HepG2 (cell line): Measurements from ENCODE around the gene MEG3. TPM values are rescaled to one million over a fixed set of nuclear protein-coding genes. Genes with fewer than 3 reads are reported as not detected.

ENCODE experiments used
- MED1 ChIP-seq: sonication (generic); formaldehyde crosslinking; IDR thresholded peaks from 2 replicates; pipeline ENCODE4 v1.4.0; 2020; ENCODE audit warnings: missing genetic modification reagents
- MED8 ChIP-seq: sonication (generic); formaldehyde crosslinking; IDR thresholded peaks from 2 replicates; pipeline ENCODE4 v1.8.1; 2023; ENCODE audit warnings: mild to moderate bottlenecking, missing genetic modification reagents; ENCODE audit not compliant: insufficient replicate concordance
- MTA1 ChIP-seq: sonication (generic); formaldehyde crosslinking; IDR thresholded peaks from 2 replicates; pipeline ENCODE4 v1.4.0; 2020; ENCODE audit warnings: missing genetic modification reagents, mild to moderate bottlenecking, borderline replicate concordance
- PCBP1 ChIP-seq: fragments of 200-400 bp; formaldehyde crosslinking; IDR thresholded peaks from 2 replicates; pipeline ENCODE4 v1.6.1; 2017; ENCODE audit warnings: mild to moderate bottlenecking, low read depth, low read length, borderline replicate concordance
- ZMYM3 ChIP-seq: sonication (generic); formaldehyde crosslinking; IDR thresholded peaks from 2 replicates; pipeline ENCODE4 v1.5.1; 2020; ENCODE audit warnings: mild to moderate bottlenecking, missing genetic modification reagents
- ZNF253 ChIP-seq: sonication (generic); formaldehyde crosslinking; IDR thresholded peaks from 2 replicates; pipeline ENCODE4 v1.8.0; 2022; ENCODE audit warnings: mild to moderate bottlenecking, missing genetic modification reagents, borderline replicate concordance
- ZNF329 ChIP-seq: sonication (generic); formaldehyde crosslinking; IDR thresholded peaks from 2 replicates; pipeline ENCODE4 v1.9.0; 2021; ENCODE audit warnings: low read depth, mild to moderate bottlenecking, missing genetic modification reagents
- ZNF34 ChIP-seq: sonication (generic); formaldehyde crosslinking; IDR thresholded peaks from 2 replicates; pipeline ENCODE4 v1.4.0; 2020; ENCODE audit warnings: mild to moderate bottlenecking, missing genetic modification reagents, borderline replicate concordance
- ZNF598 ChIP-seq: sonication (generic); formaldehyde crosslinking; IDR thresholded peaks from 2 replicates; pipeline ENCODE4 v1.5.1; 2020; ENCODE audit warnings: mild to moderate bottlenecking, missing genetic modification reagents, borderline replicate concordance
- ZNF605 ChIP-seq: sonication (generic); formaldehyde crosslinking; IDR thresholded peaks from 2 replicates; pipeline ENCODE4 v1.8.0; 2022; ENCODE audit warnings: mild to moderate bottlenecking, missing genetic modification reagents
- ZNF614 ChIP-seq: IDR thresholded peaks from 2 replicates; pipeline ENCODE4 v1.6.1; 2018; ENCODE audit warnings: missing biosample characterization, missing genetic modification reagents, inconsistent platforms, borderline replicate concordance
- ZNF883 ChIP-seq: sonication (generic); formaldehyde crosslinking; IDR thresholded peaks from 2 replicates; pipeline ENCODE4 v1.5.1; 2020; ENCODE audit warnings: mild to moderate bottlenecking, missing genetic modification reagents; ENCODE audit errors: not compliant biosample characterization
- ZSCAN25 ChIP-seq: sonication (generic); formaldehyde crosslinking; IDR thresholded peaks from 2 replicates; pipeline ENCODE4 v1.8.0; 2022; ENCODE audit warnings: mild to moderate bottlenecking, missing genetic modification reagents
- polyA plus RNA-seq, 8 experiments: library from polyadenylated mRNA; depleted of rRNA in 3 of 8; stranded (reverse) in 7 of 8; unstranded in 1 of 8; fragments of >200 nt; fragmentation: Illumina TruSeq in 4 of 8; extraction: Trizol in 4 of 8; gene quantifications; 2 replicates each; pipeline versions ENCODE4 v1.2.1 to v1.2.3, GENCODE V29; 2011 to 2016; ENCODE audit warnings: low read depth in 4 of 8, missing spikeins in 1 of 8, mixed read lengths in 1 of 8; ENCODE audit not compliant: insufficient read depth in 1 of 8
- total RNA-seq, 5 experiments: library from RNA; depleted of rRNA; stranded (reverse); fragments of >200 nt; fragmentation: Illumina TruSeq; extraction: Trizol; gene quantifications; 2 replicates each; pipeline ENCODE4 v1.2.3, GENCODE V29; 2016; ENCODE audit warnings: low read depth in 1 of 5
- TF ChIP-seq, protein P1 (sequence below): sonication (generic); formaldehyde crosslinking; IDR thresholded peaks from 2 replicates; pipeline ENCODE4 v1.9.0; 2022; ENCODE audit warnings: missing genetic modification reagents, mild to moderate bottlenecking, borderline replicate concordance
- TF ChIP-seq, protein P2 (sequence below): IDR thresholded peaks from 2 replicates; pipeline ENCODE4 v1.6.1; 2012; ENCODE audit warnings: inconsistent platforms
- TF ChIP-seq, protein P3 (sequence below): IDR thresholded peaks from 2 replicates; pipeline ENCODE4 v1.6.1; 2018; ENCODE audit warnings: missing genetic modification reagents, mild to moderate bottlenecking, missing compliant biosample characterization
- TF ChIP-seq, protein P4 (sequence below): sonication (generic); formaldehyde crosslinking; IDR thresholded peaks from 2 replicates; pipeline ENCODE4 v1.9.0; 2022; ENCODE audit warnings: low read depth, missing genetic modification reagents
- TF ChIP-seq, protein P5 (sequence below): sonication (generic); formaldehyde crosslinking; IDR thresholded peaks from 2 replicates; pipeline ENCODE4 v1.4.0; 2020; ENCODE audit warnings: missing genetic modification reagents, borderline replicate concordance

The MEG3 gene
- total and polyA plus RNA-seq, 2 of the 13 experiments (the other 11 are each of a cell fraction or from before 2014, with no cell fraction given), result 0.17 TPM; not detected in 1

DNA sequence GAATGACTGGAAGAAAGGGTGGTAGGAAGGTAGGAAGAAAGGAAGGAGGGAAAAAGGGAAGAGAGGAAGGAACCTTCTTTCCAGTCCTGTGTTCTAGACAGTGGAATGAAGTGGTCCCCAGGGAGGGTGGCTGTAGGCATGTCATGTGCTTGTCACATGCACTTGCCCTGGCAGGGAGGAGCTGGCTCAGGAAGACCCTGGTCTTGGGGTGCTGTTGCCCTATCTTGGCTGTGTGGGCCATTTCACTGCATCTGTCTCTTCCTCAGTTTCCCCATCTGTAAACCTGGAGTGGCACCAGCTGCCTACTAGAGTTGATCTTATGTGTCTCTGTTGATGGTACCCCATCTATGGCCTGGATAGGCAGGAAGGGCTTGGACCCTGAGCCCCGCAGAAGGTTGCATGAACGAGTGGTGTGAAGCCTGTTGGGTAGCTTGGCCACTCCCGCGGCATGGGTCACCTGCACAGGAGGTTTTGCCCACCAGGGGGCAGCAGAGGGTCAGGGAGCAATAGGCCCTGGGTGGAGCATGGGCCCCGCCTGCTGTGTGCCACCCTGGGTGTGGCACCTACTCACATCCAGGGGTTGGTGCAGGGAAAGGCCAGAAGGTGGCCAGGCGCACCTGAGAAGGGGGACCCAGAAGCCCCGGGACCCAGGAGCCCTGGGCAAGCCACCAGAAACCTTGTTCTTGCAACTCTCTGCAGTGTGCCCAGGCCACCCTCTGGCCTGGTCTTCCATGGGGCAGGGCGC is 25.1 kb downstream of the MEG3 start (continued):
- peak; percentile 55; the same call in 1 of the 2 replicates for TF ChIP-seq ZMYM3 (CRISPR knock-in tag)
- TF ChIP-seq MED8 (CRISPR knock-in tag), result no peak
- no peak for TF ChIP-seq ZNF329 (CRISPR knock-in tag)
- TF ChIP-seq ZNF34 (CRISPR knock-in tag), result no peak
- no peak for TF ChIP-seq ZNF614 (CRISPR knock-in tag)
- TF ChIP-seq ZNF598 (CRISPR knock-in tag), result 0 out of 2 replicates have a peak, but pooled peaks have one; percentile 62
- no peak for TF ChIP-seq MTA1 (CRISPR knock-in tag)
- TF ChIP-seq, protein P1, sequence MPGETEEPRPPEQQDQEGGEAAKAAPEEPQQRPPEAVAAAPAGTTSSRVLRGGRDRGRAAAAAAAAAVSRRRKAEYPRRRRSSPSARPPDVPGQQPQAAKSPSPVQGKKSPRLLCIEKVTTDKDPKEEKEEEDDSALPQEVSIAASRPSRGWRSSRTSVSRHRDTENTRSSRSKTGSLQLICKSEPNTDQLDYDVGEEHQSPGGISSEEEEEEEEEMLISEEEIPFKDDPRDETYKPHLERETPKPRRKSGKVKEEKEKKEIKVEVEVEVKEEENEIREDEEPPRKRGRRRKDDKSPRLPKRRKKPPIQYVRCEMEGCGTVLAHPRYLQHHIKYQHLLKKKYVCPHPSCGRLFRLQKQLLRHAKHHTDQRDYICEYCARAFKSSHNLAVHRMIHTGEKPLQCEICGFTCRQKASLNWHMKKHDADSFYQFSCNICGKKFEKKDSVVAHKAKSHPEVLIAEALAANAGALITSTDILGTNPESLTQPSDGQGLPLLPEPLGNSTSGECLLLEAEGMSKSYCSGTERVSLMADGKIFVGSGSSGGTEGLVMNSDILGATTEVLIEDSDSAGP (CRISPR knock-in tag), result peak; percentile 72; the same call in 1 of the 2 replicates
- TF ChIP-seq, protein P2, sequence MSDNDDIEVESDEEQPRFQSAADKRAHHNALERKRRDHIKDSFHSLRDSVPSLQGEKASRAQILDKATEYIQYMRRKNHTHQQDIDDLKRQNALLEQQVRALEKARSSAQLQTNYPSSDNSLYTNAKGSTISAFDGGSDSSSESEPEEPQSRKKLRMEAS, result peak; percentile 37; the same call in 1 of the 2 replicates
- TF ChIP-seq, protein P3, sequence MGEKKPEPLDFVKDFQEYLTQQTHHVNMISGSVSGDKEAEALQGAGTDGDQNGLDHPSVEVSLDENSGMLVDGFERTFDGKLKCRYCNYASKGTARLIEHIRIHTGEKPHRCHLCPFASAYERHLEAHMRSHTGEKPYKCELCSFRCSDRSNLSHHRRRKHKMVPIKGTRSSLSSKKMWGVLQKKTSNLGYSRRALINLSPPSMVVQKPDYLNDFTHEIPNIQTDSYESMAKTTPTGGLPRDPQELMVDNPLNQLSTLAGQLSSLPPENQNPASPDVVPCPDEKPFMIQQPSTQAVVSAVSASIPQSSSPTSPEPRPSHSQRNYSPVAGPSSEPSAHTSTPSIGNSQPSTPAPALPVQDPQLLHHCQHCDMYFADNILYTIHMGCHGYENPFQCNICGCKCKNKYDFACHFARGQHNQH (CRISPR knock-in tag), result peak; percentile 35; the same call in 1 of the 2 replicates
- TF ChIP-seq ZNF883 (CRISPR knock-in tag), result no peak
- TF ChIP-seq, protein P4, sequence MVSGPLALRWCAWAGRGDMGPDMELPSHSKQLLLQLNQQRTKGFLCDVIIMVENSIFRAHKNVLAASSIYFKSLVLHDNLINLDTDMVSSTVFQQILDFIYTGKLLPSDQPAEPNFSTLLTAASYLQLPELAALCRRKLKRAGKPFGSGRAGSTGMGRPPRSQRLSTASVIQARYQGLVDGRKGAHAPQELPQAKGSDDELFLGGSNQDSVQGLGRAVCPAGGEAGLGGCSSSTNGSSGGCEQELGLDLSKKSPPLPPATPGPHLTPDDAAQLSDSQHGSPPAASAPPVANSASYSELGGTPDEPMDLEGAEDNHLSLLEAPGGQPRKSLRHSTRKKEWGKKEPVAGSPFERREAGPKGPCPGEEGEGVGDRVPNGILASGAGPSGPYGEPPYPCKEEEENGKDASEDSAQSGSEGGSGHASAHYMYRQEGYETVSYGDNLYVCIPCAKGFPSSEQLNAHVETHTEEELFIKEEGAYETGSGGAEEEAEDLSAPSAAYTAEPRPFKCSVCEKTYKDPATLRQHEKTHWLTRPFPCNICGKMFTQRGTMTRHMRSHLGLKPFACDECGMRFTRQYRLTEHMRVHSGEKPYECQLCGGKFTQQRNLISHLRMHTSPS, result peak; percentile 80
- no peak for TF ChIP-seq ZNF253 (CRISPR knock-in tag)
- TF ChIP-seq PCBP1, result 0 out of 2 replicates have a peak, but pooled peaks have one; percentile 21
- TF ChIP-seq, protein P5, sequence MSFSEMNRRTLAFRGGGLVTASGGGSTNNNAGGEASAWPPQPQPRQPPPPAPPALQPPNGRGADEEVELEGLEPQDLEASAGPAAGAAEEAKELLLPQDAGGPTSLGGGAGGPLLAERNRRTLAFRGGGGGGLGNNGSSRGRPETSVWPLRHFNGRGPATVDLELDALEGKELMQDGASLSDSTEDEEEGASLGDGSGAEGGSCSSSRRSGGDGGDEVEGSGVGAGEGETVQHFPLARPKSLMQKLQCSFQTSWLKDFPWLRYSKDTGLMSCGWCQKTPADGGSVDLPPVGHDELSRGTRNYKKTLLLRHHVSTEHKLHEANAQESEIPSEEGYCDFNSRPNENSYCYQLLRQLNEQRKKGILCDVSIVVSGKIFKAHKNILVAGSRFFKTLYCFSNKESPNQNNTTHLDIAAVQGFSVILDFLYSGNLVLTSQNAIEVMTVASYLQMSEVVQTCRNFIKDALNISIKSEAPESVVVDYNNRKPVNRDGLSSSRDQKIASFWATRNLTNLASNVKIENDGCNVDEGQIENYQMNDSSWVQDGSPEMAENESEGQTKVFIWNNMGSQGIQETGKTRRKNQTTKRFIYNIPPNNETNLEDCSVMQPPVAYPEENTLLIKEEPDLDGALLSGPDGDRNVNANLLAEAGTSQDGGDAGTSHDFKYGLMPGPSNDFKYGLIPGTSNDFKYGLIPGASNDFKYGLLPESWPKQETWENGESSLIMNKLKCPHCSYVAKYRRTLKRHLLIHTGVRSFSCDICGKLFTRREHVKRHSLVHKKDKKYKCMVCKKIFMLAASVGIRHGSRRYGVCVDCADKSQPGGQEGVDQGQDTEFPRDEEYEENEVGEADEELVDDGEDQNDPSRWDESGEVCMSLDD (CRISPR knock-in tag), result no peak
- TF ChIP-seq MED1 (CRISPR knock-in tag), result peak; percentile 47; the same call in 1 of the 2 replicates
- TF ChIP-seq ZSCAN25 (CRISPR knock-in tag), result no peak
- no peak for TF ChIP-seq ZNF605 (CRISPR knock-in tag)
